AG10803 (cell line): Measurements from ENCODE around the gene THEM4.
"Not testable (repeated sequence)": the region's sequence is repeated elsewhere in the genome, so short reads cannot be mapped to it uniquely, and the experiment has no call there.

Experiments used
- DNase-seq: peaks from one replicate; pipeline ENCODE4 v3.0.0; 2010; ENCODE audit warnings: low read depth
- H3K4me3 ChIP-seq: 2 replicates; pipeline ENCODE4 v1.5.1; 2011; ENCODE audit warnings: mild to moderate bottlenecking, low read length, control low read depth
- CTCF ChIP-seq: conservative IDR thresholded peaks from 2 replicates; pipeline ENCODE4 v1.5.1; 2011; ENCODE audit warnings: mild to moderate bottlenecking, low read length, control low read depth, inconsistent platforms

THEM4 gene

DNA sequence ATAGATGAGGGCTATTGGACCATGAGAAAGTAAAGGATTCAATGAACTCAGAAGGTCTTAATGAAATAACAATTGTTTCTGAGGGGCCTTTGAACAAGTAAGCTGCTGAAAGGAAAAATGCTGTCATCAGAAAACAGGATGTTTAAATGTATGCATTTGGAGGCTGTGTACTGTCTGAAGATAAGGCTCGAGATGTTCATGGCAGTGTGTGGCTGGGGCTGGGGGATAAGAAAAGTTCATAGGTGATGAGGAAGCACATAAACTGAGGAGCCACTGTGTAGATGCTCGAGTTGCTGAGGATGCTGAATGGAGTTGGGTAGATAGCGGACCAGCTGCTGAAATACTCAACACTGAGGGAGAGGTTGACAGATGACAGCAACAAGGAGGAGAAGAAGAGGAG, 17.8 kb downstream of the THEM4 start:
- no peak for DNase-seq
- TF ChIP-seq CTCF = no peak
- H3K4me3 ChIP-seq = no peak overlapping the region

DNA sequence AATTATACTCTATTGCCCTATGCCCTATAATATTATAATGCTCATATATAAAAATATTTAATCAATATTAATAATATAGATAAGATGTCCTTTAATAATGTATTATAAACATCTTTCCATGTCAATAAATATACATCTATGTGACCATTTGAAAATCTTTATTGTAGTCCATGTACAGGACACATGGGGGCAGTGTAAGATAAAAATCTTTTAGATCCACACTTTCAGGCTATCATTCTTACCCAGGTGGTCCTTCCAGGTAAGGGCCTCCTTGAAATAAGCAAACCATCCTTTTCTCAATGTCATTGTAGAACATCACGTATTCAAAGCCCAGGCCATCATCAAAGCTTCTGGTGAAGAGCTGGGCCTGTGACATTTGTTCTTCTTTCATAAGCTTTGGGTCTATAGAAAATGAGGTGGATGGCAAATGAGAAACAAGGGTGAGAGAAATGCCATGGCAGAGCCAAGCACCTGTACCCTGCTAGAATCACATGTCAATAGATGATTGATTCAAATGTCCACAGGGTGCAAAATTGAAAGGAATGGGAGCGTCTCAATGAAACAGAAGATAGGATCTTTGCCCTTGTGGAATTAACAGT, 20.2 kb downstream of the THEM4 start:
- DNase-seq = no peak
- peak; percentile 51 for TF ChIP-seq CTCF

DNA sequence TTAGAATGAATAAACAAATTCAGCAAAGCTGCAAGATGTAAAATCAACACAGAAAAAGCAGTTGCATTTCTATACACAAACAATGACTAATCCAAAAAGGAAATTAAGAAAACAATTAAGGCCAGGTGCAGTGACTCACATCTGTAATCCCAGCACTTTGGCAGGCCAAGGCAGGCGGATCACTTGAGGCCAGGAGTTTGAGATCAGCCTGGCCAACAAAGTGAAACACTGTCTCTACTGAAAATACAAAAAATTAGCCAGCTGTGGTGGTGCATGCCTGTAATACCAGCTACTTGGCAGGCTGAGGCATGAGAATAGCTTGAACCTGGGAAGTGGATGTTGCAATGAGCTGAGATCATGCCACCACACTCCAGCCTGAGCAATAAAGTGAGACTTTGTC, 22.3 kb downstream of the THEM4 start:
- H3K4me3 ChIP-seq = no peak overlapping the region
- TF ChIP-seq CTCF = no peak

More for the DNA sequence above, 20.2 kb downstream of the THEM4 start:
- H3K4me3 ChIP-seq = no peak overlapping the region

DNA sequence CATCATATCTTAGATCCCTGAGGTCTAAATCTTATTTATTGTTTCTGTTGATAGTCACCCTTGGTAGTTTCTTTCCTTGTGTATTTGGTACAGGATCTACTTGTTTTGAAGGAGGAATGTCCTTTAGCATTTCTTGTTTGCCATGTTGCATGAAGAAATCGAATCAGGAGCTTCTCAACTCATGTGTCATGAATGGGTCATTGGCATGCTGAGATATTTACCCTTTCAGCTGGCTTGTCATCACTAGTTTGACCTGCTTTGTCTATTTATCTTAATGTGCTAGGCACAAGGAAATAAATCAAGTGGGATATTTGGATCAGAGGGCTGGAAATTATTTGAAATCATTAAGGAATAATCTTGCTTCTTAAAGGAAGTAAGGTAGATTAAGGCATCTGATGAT, 23.8 kb downstream of the THEM4 start:
- no peak for DNase-seq

More for the DNA sequence above, 22.3 kb downstream of the THEM4 start:
- peak; percentile 86 for DNase-seq

DNA sequence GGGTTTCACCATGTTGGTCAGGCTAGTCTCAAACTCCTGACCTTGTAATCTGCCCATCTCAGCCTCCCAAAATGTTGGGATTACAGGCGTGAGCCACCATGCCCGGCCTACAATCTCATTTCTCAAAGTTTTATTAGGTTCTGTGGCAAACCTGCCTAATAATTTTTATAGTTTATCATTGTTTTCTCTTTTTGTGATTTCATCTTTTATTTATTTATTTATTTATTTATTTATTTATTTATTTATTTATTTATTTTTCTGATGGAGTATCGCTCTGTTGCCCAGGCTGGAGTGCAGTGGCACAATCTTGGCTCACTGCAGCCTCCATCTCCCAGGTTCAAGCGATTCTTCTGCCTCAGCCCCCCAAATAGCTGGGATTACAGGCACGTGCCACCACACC, 24.4 kb downstream of the THEM4 start:
- DNase-seq, H3K4me3 ChIP-seq: not testable (repeated sequence)

More for the DNA sequence above, 23.8 kb downstream of the THEM4 start:
- TF ChIP-seq CTCF = no peak
- H3K4me3 ChIP-seq = no peak overlapping the region

DNA sequence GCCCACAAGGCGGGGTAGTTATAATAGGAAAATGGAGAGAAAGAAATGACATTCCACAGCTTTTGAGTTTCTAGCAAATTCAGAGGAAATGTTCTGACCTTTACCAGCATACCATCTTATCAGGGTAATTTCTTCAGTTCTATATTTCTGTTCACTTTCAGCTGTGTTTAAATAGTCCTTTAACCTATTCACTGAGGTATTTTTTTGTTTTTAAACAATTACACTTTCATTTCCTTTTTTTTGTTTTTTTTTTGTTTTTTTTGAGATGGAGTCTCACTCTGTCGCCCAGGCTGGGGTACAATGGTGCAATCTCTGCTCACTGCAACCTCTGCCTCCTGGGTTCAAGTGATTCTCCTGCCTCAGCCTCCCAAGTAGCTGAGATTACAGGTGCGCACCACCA, 24.9 kb downstream of the THEM4 start:
- not testable (repeated sequence) for H3K4me3 ChIP-seq, DNase-seq

GRCh38 chr1:151883898-151884297, 25.4 kb downstream of the THEM4 start:
- not testable (repeated sequence) for DNase-seq

GRCh38 chr1:151882918-151883317, 26.4 kb downstream of the THEM4 start:
- not testable (repeated sequence) for H3K4me3 ChIP-seq, DNase-seq

More at GRCh38 chr1:151883898-151884297, 25.4 kb downstream of the THEM4 start:
- not testable (repeated sequence) for H3K4me3 ChIP-seq

DNA sequence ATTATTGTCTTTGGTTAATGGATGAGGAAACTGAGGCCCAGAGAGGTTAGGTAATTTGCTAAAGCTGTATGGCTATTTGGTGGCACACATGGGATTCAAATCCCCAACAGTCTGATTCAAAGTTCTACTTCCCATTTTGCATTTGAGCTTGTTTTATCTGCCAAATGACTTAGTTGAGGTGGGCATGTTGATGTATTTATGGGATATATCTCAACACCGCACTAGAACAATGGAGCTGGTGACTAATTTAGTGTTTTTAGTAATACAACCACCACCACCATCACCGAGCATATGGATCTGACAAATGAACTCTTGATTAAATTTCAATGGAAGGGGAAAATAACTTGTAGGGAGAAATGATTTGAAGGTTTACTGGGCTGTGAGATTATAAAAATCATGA, 26.8 kb downstream of the THEM4 start:
- DNase-seq = no peak
- TF ChIP-seq CTCF = no peak
- H3K4me3 ChIP-seq = no peak overlapping the region
